GM21360 (cell line): Measurements from ENCODE around the gene SCML2.
"Not testable (repeated sequence)": the region's sequence is repeated elsewhere in the genome, so short reads cannot be mapped to it uniquely, and the experiment has no call there.

Experiments used
- ATAC-seq: cut with Tn5 transposase; IDR thresholded peaks from one replicate; pipeline ENCODE4 v1.9.1; 2021; ENCODE audit warnings: mild to moderate bottlenecking, moderate library complexity; ENCODE audit not compliant: unreplicated experiment

SCML2 gene

DNA sequence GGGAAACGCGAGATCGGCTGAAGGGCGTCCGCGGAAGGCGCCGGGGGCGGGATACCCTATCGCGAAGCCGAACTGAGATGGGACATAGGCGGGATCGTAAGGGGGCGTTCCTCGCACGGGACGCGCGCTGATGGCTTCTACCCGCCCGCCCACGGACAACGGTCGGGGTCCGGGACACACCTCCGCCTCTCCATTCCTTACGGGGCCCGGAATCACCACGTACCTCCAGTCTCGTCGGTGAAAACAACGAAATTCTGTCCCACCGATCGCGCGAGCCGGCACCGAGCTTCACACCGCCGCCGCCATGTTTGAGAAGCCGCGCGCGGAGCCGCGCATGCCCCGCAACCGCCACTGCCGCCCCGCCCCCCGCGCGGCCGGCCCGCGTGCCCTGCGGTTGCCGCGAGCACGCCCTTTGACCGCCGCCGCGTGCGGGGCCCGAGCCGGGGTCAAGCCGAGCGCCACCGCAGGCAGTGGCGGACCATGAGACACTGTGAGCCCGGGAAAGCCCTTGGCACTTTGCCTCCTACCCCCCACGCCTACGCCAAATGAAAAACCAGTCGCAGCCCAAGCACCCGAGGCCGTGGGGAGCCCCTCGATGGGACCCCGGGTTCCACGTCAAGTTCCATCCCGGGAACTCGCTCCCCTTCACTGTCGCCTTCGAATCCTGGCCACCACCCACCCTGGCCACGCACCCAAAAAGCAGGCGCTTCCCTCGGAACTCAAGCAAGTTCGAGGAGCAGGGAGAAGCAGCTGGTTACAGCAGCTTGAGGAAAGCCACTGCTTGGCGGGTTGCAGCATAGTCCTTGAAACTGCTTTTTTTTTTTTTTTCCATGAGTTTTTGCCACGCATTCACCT is at the start of gene SCML2:
Gene SCML2 (minus strand): TSS at position 320 of the 855 bp plus-strand sequence. CDS start 20,617 bp downstream, outside the sequence.
- ATAC-seq = no peak

DNA sequence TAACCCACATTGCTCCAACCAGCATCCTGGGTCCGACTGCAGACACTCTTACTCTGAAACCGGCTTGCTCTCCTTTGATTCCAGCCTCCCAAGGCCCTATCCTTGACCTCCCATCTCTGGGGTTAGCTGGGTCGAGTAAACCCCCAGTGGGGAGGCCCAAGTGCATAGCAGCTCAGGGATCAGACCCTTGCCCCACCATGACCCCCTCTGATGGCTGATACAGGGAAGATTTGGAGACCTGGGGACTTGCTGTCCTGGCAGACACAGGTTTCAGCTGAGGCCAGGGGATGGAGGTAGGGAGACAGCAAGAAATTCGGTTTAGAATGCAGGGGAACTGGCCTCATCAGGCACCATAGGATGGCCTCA is 47.3 kb upstream of the SCML2 start:
- ATAC-seq = no peak

DNA sequence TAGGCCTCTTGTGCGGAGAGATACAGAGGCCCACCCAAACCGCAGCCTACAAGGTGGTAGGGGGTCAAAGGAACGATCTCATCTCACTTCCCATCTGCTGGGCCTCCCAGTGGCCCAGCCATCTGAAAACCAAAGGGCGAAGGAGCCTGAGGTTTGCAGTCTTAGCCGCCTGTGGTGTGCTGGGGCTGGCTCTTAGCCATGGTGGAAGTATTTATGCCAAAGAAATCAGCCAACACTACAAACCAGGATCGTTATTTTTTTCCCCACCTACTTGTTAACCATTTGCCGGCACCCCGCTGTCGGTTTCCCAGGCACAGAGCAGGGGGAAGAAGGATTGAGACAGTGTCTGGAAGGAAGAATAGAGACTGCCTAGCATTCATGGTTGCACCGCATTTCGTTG is 40.0 kb upstream of the SCML2 start:
- ATAC-seq = no peak

DNA sequence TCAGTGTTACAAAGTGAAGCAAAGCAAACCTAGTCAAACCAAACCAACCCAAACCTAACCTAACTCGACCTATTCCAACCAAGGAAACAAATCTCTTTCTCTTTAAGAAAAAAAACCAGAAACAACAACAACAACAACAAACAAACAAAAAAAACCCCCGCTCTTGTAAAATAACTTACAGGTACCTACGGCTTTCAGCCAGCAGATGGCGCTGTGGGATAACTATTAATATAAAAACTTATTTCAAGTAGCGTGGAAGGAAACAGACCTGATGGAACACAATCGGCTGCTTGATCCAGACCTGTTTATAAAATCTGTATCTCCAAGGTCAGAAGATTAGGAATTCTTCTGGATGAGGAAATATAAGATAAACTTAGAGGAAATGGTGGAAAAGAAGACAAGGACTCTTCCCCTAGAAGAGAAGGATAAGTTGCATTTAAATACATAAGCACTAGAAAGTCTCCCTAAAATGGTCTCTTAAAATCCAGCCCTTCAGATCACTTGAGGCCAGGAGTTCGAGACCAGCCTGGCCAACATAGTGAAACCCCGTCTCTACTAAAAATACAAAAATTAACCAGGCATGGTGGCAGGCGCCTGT is 36.6 kb upstream of the SCML2 start:
- ATAC-seq = peak; percentile 54

DNA sequence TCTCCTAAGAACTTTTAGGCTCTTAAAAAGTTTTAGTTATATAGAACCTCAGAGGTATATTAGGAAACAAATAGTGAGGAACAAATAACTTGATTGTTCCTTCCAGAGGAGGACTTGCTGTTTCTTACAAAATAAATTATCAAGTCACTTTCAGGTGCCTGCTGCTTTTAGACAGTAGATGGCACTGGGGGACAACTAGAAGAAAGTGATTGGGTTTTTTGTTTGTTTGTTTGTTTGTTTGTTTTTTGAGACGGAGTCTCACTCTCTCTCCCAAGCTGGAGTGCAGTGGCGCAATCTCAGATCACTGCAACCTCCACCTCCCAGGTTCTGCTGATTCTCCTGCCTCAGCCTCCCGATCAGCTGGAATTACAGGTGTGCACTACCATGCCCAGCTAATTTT is 35.5 kb upstream of the SCML2 start:
- no peak for ATAC-seq

DNA sequence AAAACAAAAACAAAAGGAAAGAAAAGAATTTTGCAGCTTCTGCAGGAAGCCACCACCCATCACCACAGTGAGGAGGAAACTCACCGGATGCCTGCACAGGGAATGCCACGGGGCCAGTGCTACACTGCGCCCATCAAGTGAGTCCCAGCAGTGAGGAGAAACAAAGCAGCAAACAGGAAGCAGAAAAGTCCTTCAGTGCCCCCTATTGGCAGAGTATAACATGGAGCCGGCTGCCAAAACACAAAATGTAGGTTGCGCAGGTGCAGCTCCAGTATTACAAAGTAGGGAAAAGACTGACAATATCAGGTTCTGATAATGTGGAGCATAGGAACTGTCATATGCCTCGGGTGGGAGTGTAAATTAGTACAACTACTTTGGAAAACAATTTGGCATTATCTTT is 23.3 kb upstream of the SCML2 start:
- no peak for ATAC-seq

DNA sequence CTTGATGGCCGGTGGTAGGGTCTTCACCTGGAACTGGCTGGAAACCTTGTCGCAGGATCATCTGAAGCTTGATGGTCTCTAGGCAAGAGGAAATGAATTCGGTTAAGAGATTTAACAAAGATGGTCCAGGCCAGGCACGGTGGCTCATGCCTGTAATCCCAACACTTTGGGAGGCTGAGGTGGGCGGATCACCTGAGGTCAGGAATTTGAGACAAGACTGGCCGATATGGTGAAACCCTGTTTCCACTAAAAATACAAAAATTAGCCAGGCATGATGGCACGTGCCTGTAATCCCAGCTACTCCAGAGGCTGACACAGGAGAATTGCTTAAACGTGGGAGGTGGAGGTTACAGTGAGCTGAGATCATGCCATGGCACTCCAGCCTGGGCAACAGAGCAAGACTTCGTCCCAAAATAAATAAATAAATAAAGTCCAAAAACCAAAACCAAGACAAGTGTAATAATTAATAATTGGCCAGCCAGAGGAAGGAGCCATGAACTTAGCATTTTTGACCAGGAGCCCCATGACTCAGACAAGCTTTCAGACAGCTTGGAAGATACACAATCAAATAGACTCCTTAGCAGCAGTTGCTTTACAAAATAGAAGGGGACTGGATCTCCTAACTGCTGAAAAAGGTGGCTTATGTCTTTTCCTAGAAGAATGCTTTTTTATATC is 20.8 kb upstream of the SCML2 start:
- not testable (repeated sequence) for ATAC-seq

DNA sequence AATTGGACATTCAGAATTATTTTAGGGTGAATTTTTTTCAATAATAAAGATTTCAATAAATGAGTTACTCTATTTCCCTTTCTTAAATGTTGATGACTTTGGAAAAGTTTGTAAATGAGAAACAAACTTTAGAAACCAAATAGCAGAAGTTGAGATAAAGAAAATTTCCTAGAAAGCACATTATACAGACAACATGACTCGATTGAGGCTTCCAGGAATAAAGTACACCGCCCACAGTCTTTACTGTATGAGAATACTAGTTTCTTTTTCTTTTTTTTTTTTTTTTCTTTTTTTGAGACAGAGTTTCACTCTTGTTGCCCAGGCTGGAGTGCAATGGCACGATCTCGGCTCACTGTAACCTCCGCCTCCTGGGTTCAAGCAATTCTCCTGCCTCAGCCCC is 14.6 kb upstream of the SCML2 start:
- not testable (repeated sequence) for ATAC-seq

DNA sequence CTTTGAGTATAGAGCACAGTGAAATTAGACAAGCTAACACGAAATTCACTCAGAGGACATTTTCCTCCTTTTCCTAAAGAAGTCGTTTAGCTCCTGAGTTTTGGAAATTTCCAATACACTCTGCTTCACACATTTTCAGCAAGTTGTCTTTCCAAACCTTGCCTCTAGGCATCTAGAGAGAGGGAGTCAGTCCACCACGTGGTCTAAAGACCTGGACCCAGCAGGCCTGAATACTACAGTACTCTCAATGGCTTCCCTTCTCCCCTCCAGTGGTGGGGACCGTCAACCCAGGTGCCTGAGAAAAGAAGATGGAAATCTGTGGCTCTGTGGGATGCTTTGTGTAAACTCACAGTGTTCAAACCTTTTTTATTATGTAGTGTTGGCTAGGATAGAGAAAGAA is 13.9 kb upstream of the SCML2 start:
- ATAC-seq = no peak

DNA sequence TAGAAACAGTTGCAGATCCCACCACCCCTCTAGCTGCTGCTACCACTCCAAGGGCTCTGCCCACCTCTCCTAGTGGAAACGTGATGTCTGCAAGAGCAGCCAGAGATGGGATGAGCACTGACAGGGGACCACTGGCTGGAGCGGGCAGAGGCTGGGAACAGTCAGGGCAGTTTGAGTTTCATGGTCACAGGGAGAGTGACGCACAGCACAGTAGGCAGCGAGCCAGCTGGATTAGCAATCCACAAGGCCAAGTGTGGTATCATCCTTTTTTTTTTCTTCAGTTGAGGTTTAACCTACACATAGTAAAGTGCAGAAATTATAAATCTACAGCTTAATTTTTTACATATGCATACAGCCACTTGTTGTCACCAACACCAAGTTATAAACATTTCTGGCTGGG is 6.4 kb upstream of the SCML2 start:
- no peak for ATAC-seq

DNA sequence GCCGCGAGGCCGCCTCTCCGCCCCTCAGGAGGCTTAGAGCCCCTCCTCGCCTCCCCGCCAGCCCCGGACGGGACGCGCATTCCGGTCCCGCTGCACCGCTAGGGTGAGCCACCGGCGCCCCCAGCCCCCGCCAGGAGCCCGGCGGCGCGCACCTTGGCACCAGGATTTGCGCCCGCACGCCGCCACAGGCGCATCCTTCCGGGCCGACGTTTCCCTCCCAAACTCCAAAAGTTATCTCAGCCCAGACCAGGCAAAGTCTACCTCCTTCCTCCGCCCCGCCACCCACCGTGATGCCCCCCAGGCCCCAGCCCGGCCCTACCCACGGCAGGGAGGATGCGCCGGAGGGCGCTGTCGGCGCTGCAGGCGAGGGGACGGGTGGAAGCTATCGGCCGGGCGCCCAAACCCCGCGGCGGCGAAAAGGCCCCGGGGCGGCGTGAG is 538 bp downstream of the SCML2 start:
- no peak for ATAC-seq

DNA sequence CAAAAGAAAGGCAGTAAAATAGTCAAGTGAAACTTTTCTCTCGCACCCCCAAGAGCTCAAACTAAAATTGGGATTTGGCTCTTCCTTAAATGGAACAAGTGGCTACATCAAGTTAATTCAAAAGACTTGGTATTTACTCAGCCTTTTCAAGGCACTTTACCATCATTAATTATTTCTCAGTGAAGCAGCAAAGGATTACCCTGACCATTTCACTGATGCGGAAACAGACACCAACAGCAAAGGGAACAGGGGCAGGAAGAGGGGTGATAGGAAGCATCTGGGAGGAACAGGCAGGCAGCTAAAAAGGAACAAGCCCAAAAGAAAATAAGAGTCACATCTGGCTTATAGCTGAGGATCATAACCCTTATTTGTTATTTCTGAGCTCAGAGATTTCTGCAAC is 2.7 kb downstream of the SCML2 start:
- ATAC-seq = no peak

DNA sequence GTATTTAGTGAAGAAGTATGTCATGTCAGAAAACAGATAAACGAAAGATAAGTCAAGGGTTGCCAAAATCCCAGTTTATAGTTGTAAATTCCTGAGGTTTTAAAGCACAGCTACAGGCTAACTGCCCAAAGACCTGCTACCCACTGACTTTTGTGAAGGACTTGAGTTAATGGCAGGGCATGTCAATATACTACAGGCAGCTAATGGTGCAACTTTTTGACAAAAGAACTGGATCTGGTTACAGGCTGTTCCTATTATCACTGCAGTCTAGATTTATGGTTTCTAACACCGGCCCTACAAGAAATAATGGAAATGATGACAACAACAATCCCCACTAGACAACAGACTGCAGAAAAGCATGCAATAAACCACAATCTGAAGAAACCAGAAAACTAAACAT is 6.4 kb downstream of the SCML2 start:
- no peak for ATAC-seq

DNA sequence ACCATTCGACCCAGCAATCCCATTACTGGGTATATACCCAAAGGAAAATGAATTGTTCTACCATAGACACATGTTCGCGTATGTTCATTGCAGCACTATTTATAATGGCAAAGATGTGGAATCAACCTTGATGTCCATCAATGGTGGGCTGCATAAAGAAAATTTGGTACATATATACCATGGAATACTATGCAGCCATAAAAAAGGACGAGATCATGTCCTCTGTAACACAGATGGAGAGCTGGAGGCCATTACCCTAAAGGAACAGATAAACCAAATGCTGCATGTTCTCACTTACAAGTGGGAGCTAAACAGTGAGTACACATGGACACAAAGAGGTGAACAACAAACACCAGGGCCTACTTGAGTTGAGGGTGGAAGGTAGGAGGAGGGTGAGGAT is 45.1 kb downstream of the SCML2 start:
- ATAC-seq = no peak

DNA sequence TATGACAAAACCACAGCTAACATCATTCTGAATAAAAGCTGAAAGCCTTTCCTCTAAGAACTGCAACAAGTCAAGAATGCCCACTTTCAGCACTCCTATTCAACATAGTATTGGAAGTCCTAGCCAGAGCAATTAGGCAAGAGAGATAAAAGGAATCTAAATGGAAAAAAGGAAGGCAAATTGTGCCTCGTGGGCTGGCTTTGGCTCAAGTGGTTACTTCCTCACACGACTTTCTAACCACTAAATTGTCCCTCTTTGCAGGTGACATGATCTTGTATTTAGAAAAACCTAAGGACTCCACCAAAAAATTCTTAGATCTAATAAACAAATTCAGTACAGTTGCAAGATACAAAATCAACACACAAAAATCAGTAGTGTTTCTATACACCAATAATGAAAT is 57.2 kb downstream of the SCML2 start:
- no peak for ATAC-seq

DNA sequence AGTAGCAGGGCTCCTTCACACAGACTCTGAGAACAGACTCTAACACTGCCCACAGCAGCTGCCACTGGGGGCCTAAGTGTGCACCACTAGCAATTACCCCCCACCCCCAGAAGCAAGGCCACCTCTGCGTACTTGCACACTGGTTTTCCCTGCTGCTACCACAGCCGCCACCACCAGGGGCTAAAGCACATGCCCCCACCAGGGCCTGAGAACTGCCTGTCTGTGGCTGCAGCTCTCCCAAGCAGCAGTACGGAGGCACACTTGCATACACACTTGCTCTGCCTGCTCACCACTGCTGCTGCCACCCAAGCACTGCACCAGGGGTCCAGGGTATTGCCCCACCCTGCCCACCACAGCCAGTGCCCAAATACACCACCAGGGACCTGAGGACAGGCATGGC is 59.6 kb downstream of the SCML2 start:
- ATAC-seq = no peak

DNA sequence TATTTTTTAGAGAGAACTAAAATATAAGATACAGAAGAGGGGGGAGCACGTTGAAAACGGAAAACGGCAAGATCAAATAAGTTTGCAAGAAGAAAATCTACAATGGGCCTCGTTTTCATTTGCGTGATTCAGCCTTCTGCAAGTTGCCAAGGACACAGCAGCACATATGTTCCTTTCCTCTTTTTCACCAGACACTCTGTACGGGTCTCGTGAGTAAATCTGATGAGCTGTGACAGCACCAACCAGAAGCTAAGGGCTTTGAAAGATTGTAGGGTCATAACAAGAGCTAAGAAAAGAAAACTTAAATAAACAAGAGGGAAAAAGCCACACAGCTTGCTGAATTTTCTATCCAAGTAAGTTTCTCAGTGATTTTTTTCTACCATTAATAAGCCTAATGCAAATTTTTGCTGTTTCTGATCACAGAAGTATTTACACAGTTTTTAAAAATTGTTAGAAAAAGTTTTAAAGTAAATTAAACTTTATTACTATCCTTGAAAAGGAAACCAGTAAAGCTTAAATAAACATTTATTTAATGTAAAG is 63.4 kb downstream of the SCML2 start:
- ATAC-seq = no peak

DNA sequence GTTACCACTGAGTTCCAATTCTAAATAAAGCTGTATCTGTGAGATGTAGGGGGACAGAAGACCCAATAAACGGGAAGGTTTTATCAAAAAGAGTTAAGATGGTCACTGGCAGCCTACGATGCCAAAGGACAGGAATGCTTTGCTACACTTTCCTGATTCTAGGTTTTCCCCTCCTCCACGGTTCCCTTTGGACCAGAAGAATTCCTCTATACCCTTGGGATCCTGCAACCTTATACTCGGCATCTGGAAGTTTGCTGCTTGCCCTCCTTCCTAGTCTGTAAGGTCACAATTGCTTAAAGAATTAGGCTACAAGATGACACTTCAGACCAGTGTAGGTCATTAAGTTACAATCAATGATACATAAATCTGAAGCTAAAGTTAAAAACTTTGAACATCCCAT is 64.3 kb downstream of the SCML2 start:
- no peak for ATAC-seq

DNA sequence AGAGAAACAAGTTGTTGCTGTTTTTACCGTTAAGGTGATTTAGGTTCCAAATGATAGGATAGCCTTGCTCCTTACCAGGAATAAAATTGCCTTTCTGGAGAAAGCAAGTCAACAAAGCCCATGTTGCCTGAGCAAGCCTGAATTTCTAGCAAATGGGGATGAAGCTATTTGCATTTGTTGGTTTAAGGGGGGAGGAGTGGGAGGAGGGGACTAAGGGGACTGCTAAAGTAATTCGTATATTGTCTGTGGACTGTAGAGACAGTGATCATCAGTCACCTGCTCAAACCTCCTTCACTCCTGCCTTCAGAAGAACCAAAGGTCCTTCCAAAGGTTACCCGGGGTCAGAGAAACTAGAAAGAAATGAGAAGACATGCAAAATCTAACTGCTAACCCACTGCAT is 65.8 kb downstream of the SCML2 start:
- no peak for ATAC-seq

DNA sequence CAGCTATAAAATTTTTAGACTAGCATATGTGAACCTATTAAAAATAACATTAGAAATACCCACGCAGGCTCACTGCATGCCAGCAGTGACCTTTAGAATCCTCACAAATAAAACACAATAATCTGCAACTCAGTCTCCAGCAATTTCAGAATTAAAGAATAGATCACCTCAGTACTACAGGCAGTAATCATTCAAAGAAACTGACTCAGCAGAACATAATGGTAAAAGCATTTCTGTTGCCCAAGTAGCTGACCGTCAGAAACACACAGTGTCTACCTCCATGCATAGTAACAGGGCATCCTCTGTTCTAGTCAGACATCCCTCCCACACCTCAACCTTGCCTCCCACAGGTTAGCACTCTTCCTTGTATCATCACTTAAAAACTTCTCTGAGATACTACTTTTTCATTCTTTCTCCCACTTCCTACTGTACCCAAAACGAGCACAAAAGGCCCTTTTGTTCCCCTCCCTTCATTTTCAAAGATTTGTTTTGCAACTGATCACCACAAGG is 68.1 kb downstream of the SCML2 start:
- no peak for ATAC-seq

DNA sequence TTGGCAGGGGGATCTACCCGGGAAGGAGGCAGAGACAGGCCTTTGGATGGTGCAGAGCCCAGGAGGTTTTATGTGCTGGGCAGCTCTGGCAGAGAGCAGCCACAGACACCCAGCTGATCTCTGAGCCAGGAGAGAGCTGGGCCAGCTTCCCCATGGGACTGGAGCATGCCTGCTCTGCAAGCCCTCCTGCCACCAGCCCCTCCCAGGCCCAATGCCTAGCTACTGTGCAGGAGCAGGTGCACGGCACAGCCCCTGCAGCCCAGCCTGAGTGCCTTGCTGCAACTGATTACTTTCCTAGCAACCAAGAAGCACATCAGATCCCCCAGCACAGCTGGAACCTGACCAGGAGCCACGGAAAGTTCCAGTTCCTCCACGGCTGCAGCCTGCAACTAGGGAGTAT is 76.0 kb downstream of the SCML2 start:
- no peak for ATAC-seq

DNA sequence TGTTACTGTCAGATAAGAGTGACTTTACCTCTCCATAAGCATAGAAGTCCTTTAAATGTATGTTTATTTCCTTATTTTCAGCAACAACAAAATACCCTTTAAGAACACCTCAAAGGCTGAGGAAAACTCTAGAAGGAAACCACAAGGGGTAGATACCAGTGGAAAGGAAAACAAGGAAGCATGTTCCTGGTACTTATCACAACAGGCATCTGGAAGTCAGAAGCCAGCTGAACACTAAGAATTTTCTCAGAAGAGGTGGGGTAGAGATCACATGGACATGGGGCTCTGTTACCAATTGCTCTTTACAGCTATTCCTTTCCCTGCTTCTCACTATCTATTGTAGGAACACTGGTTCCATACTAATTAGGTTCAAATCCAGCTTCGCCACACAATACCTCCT is 82.3 kb downstream of the SCML2 start:
- no peak for ATAC-seq
